SKM-1 treated with dmso at 0.1 percent for 144 hours (cell line): ENCODE measurements around the gene ARL14EP.

Experiments
- DNase-seq: peaks from one replicate; lab custom pipeline; 2025; ENCODE audit not compliant: unreplicated experiment; lab: John Stamatoyannopoulos, UW

ARL14EP gene

DNA sequence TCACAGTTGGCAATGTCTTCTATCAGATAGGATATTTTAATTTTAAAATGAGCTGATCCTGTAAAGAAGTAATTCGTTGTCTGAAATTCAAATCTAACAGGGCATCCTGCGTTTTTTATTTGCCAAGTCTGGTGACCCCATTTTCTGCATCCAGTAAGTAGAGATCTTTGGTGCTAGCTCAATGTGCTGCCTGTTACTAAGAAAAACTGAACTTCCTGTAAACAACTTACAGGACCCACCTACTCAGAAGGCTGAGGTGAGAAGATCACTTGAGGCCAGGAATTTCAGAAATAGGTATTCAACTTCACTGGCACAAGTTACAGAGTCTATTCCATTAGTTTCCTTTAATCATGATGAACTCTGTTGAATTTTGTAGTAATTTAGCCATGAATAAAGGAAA, 4.0 kb downstream of the ARL14EP start:
- no peak for DNase-seq

DNA sequence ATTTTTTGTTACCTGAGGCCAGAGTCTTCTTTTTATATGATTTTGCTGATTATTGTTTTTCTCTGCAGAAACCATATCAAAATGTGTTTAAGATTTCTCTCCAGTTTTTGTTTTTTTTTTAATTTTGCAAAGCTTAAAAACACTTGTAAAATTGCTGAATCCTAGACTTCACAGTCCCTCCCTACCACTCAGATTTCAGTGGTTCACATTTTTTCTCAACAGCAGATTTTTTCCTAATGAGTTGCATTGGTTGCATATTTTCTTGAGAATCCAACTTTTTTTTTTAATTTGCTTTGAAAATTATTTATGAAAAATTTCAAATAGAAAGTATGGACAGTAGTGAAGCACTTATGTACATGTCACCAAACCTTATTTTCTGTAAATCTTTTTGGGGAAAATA, 5.8 kb downstream of the ARL14EP start:
- no peak for DNase-seq

DNA sequence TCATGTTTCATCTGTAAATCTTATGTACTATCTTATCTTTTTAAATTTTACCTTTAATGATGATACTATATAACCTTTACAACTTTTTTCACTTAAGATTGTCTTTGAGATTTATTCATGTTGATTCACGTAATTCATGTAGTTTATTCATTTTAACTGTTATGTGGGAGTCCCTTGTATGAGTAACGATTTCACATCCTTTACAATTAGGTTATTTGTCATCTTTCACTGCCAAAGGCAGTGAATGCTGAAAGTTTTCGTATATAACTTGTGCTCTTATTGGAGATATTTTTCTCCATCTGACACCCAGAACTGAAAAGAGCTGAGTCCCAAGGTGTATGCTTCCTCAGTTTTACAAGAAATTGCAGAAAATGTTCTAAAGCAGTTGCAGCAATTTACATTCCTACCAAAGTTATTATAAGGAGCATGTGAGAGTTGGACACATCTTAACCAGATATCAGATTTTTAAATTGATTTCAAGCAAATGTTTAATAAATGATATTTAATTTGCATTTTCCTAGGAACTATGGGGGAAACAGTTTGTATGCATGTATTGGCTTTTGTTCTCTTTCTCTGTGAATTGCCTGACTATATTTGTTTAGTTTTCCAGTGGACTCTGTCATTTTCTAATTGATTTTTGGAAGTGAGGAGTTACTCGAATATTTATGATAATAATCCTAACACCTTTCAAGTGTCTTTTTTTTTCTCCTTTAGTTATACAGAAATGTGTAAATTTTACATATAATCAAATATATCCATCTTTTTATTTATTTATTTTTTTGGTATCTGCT, 6.4 kb downstream of the ARL14EP start:
- DNase-seq, result no peak

DNA sequence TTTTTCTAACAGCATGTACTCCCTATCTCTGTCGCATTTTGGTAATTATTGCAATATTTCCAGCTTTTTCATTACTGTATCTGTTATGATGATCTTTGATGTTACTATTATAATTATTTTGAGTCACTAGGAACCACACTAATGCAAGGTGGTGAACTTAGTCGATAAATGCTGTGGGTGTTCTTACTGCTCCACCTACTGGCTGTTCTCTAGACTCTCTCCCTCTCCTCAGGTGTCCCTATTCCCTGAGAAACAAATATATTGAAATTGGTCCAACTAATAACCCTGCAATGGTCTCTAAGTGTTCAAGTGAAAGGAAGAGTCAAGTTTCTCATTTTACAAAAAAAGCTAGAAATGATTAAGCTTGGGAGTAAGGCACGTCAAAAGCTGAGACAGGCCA, 10.5 kb downstream of the ARL14EP start:
- peak; percentile 9 for DNase-seq

DNA sequence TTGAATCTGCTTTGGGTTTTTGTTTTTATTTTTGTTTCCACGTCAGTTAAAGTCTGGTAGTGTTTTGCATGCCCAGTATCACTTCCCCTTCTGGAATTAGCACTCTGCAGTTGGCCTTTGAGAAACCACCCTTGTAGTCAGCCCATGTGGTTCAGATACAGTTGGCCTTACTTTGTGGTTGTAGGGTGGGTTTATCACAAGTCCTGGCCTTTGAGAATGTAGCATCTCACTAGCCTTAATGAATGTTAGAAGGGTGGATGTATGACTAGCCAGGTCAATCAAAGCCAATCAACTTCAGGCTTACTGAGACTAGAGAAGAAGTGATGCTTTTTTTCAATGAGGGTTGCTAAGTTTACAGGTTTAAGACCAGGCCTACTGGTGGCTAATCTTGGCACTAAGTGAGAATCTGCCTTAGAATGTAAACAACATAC, 19.8 kb downstream of the ARL14EP start:
- peak; percentile 36 for DNase-seq

DNA sequence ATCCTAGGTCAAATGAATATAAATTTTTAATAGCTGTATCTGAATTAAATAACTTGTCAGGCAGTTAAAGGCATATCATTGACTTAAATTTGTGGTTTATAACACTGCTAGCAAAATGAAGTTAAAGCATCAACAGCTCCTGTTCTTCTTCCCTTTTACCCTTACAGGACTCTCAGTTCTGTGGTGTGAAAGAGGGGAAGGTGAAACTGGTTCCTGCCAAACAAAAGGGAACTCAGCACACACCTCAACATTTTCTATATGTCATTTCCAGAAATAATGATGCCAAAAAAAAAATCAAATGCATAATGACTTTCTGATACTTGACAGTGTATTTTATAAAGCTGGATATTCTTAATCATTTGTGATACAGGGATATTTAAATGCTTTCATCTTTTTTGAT, 21.2 kb downstream of the ARL14EP start:
- DNase-seq, result peak; percentile 48

DNA sequence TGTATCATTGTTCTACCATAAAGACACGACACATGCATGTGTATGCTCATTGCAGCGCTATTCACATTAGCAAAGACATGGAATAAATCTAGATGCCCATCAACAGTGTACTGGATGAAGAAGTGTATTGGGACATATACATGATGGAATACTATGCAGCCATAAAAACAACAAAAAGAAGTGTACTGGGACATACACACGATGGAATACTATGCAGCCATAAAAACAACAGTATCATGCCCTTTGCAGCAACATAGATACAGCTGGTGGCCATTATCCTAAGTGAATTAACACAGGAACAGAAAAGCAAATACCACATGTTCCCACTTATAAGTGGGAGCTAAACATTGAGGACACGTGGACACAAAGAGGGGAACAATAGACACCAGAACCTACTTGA, 22.7 kb downstream of the ARL14EP start:
- no peak for DNase-seq

DNA sequence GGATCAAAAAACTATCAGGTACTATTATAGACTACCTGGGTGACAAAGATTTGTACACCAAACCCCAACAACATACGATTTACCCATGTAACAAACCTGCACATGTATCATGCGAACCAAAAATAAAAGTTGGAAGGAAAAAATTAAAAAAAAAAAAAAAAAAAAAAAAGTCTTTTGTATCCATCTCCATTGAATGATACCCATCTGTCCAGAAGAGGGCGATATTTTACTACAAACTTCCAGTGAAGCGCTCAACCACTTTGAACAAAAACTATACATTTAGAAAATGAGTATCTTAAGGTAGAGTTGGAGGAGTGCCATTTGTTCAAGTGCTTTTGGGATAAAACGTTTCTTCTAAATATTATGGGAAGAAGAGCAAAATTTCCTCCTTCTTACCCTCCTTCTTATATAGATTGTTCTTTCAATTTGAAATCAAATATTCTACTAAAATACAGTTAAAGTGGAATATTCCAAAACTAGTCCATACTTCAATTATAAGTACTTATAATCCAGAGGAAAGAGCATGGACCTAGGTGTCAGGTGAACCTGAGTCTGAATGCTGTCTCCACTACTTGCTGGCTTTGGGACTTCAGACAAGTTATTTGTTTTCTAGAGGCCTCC, 23.3 kb downstream of the ARL14EP start:
- peak; percentile 48 for DNase-seq

DNA sequence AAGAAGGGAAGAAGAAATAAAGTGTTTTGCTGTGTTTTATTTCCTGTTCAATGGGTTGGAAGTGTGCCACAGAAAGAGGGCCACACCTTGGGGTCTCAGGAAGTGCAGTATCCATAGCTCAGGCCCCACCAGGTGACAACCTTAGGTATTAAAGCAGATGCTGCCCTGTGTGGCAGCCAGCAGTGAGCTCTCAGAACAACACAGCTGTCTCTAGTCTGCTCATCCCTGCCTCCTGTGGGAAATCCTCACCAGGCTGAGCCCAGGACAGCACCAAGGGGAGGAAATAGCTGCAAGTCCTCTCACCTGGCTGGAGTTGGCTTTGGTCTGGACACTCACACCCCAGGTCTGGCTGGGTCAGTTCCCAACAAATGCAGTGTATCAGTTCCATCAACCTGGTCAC, 25.1 kb downstream of the ARL14EP start:
- DNase-seq, result no peak

DNA sequence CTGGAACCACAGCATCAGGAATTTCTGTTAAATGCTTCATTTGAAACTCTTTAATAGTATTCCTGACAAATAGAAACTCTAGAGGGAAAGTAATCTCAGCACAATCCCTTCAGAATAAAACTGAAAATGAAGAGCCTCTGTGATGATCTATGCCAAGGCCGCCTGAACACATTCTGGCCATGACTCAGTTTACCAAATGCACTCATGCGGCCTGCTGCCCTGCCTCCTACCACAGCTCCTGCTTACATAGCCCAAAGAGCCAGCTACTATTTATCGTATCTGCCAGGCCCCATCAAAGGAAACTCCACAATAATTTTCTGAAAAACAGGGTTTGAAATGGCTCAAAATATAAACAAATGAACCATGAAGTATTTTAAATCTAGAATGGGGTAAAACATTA, 27.0 kb downstream of the ARL14EP start:
- no peak for DNase-seq

DNA sequence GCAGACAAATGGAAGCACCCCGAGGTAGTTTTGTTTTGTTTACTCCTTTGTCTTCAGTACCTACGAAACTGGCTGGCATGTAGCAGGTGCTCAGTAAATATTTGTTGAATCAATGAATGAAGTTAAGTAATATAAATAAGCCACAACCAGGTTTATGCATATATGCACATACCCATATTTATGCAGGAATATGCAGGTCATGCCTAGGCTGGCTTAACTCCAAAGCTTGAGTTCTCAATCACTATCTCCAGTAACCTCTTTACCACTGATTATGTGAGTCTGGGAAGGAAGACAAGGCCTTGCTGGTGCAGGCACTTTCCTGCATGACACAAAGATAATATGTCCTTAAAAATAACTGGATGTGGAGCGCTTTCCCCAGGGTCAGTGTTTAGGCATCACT, 27.5 kb downstream of the ARL14EP start:
- no peak for DNase-seq

DNA sequence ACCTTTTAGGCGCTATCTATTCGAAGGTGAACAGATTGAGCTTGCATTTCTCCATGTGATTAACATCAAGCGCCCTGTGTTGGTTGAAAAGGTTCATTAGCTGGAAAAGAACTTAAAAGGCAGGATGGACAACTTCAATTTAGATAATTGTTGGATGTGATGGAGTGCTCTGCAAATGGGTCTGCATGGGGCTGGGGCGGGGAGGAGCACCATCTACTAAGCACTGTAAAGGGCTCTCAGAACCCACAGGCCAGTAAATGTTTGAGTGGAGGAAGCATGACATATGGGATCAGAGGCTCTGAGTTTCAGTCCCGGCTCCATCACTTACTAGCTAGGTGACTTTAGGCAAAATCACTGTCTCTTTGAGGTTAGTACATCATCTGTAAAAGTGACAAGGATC, 28.2 kb downstream of the ARL14EP start:
- DNase-seq, result no peak

DNA sequence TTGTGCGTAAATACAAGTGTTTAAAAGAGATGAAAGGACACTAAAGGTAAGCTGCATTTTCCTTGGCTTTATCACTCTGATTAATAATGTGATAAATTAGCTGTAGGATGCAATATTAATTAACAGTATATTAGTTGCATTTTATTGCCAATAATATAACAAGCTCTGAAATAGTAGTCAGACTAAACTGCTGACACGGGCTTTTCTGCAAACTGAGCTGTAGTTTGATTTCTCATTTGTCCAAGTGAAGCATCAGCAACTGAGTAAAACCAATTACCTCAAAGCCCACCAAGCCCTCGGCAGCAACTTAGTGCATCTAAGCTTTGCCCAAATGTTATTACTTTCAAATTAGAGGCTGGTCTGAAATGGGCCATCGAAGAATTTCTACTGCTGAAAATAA, 33.5 kb downstream of the ARL14EP start:
- no peak for DNase-seq

DNA sequence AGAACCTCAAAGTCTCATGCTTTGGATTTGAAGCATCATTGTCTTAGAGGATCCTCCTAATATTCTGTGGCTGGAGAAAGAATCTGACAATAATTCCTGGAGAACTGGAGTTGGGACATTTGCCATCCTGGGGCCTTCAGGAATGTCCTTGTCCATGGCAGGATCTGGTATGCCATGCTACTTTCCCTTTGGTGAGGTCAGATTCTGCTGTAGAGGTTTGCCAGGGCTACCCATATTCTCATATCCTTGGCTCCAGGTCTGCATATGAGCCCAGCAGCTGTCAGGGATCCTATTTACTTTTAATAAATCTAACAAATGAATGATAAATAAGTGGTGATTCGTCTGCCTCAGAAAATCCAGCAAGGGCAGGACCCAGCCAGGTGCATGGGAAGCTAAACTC, 35.0 kb downstream of the ARL14EP start:
- no peak for DNase-seq

DNA sequence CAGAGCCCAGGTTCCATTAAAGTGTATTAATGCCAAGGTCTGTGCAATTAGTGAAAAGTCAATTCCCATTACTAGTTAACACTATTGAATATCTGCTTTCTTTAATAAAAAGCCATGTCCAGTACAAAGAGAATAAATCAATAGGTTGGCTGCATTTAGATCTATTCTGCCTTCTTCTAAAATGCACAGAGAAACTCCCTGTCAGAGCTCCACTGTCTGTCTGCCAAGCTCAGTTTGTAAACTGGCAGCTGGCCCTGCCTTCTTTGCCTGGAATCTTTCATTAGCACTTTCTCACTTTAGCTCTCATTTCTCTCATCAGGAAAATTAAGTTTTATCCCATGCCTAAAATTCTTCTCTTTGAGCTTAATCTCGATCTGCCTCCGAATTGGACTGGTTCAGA, 35.6 kb downstream of the ARL14EP start:
- DNase-seq, result no peak

DNA sequence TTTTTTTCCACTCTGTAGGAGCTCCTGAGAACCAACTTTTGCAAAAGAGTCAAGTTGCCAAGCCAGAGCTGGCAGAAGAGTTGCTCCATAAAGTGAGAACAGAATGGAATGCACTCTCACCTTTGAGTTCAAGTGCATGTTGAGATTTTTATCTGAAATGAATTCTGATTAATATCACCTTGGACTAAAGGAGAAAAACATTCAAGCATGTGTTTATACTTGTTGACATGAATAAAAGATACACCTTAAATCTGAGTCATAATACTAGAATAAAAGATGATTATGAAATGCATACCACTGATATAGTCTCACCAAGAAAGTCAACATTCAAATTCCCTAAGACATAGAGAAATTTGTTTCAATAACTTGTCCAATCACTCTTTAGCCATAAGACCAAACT, 37.8 kb downstream of the ARL14EP start:
- DNase-seq, result no peak

DNA sequence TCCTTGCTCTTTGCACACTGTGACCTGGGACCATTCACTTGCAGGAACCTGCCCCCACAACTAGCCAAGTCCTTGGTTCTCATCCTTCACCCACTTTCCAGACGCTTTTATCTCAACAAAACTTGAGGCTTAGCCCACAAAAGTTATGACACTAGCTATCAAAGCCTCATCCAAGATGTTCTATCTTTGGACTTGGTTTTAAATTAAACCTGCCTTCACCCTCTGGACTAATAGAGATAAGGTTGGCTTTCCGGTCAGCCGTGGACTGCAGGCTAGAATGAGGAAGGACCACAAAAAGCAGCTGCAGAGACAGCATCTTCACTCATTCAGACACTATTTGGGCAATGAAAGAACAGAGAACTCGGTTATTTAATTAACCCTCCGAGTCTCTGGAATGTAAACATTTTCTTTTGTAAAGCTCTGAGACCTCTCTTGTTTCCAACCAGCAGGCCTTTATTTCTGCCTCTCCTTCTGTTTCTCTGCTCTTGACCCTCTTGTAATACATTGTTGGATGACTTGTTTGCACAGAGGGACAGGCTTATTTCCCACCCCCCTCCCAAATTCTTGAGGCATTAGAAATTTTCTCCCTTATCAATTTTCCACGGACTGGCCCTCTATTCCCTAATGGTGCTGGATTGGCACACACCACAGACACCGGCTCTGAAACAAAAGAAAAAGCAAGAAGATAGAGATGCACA, 41.4 kb downstream of the ARL14EP start:
- DNase-seq, result no peak

DNA sequence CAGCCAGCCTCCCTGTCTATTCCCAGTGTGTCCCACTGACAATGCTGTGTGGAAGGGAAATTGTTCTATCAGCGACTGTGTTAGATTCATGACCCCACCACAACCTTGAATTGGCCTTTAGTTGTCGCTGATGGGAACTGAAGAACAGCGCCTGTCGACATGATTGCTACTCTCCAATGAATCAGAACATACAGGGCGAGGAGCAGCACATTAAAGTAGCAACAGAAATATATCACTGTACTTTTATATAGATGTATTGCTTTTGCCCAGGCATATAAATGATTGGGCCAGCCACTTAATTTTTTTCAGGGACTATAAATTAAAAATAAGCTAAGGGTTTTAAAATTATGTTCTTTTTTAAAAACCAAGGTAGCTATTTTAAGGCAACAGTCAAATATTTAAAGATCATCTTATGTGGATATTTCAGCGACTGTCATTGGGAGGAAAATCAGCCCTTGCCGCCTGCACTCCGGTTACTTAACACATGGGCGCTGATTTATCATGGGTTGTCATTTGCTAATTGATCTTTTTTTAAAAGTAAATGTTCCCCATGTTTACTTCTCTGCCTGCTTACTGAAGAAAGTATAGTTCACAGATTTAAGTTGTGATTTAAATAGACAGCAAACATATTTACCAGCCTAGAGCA, 42.1 kb downstream of the ARL14EP start:
- no peak for DNase-seq

DNA sequence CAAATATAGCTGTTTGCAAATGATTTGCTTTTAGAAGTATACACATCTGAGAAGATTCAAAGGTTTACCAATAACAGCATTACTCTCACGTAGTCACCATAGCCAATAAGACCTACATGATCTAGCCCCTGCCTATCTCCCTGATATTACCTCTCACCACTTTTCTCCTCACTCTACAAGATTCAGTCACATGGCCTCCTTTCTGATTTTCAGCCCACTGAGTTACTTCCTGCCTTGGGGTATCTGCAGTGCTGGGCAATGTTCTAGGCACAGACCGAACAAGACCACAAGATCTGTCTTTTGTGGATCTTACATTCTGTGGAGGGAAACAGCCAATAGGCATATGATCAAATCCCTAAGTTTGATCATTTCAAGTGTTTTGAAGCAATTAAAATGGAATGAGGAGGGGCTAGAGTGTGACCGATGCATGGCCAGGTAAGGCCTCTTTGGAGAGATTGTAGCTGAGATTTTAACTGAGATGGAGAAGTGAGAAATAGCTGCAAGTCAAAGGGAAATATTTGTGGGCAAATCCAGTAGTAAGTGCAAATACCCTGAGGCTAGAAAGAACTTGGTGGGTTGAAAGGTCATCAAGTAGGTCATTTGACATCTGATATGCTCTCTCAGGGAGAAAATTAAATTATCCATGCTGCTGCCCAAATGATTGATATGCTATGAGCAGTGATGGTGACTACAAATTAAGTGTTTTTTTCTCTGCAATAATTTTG, 43.1 kb downstream of the ARL14EP start:
- no peak for DNase-seq

DNA sequence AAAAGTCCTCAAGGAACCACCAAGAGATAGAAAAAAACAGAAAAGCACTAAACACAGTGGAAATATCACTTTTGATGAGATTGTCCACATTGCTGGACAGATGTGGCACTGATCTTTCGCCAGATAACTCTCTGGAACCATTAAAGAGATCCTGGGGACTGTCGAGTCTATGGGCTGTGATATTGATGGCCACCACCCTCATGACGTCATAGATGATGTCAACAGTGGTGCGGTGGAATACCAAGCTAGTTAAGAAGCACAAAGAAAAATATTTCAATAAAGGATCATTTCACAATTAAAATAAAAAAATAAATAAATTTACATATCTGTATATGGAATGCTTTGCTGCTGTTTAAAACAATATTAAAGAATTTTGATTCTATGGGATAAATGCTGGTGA, 45.5 kb downstream of the ARL14EP start:
- no peak for DNase-seq

DNA sequence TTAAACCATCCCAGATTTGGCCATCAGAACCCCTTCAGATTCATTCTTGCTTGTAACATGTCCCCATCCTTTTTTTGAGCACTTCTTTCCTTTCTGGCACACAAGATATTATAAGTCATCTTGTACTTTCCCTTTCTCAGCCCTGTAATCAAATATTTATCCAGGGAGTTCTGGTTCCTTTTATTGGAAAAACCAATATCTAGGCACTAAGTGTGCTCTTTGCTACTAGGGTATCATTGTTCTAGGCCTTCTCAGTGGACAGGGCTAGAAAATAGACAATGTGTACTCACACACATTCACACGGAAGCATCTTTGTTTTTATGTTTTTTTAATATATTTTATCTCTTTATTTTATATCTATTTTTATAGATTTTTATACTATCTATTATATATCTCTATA, 47.3 kb downstream of the ARL14EP start:
- DNase-seq, result no peak
